ENCODE measurements around the gene PICALM. TPM values are rescaled to one million over a fixed set of nuclear protein-coding genes. Genes with fewer than 3 reads are reported as not detected.
"Not testable (repeated sequence)": the region's sequence is repeated elsewhere in the genome, so short reads cannot be mapped to it uniquely, and the experiment has no call there.

The PICALM gene
- total and polyA plus RNA-seq, 5 experiments from 2014 or later = 10.4 to 112 (median 12.0) TPM

DNA sequence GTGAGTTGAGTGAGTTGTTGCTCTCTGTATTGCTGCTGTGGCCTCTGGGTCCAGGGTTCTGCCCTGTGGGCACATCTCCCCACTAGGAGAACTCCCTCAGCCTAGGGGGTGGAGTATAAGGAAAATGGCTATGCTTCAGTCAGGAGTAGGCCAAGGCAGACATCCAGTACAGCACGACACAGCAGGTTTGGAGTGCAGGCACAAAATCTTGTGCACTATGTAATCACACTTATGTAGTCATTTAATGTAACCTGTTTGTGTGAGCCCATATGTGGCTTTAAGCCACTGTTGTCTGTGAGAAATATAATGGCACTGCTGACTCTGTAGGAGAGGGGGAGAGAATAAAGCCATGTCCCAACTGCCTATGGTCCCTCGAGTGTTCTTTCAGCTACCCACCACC is 123.6 kb downstream of the PICALM start:
- ATAC-seq (no peak), DNase-seq (no peak)
- no peaks in the 10 kb centered on the region for H3K27me3 Mint-ChIP-seq
- peaks cover 0 to 31% (median 14%) of the 10 kb centered on the region in 9 donors for H3K9me3 Mint-ChIP-seq
- no peak overlapping the region for H3K4me3 Mint-ChIP-seq
- H3K27ac Mint-ChIP-seq = no peak overlapping the region
- H3K36me3 Mint-ChIP-seq = peaks cover 0 to 13% (median 8%) of the 10 kb centered on the region in 3 donors
- H3K4me1 Mint-ChIP-seq = peaks cover 0 to 14% (median 0%) of the 10 kb centered on the region in 4 donors
- POLR2A ChIA-PET = no interaction called here

- Mint-ChIP-seq H3K9me3 (peaks cover 0 to 25% (median 11%) of the 10 kb centered on the region in 9 donors), H3K4me3 (no peak overlapping the region), H3K27ac (no peak overlapping the region), H3K36me3 (peaks cover 0 to 12% (median 8%) of the 10 kb centered on the region in 3 donors), H3K27me3 (peaks cover 0 to 3% (median 0%) of the 10 kb centered on the region in 5 donors), H3K4me1 (peaks cover 0 to 7% (median 0%) of the 10 kb centered on the region in 4 donors)
- ATAC-seq (no peak), DNase-seq (no peak)
- POLR2A ChIA-PET = no interaction called here
Observed at GRCh38 chr11:85941380-85941973, 127.4 kb downstream of the PICALM start.

- peaks cover 0 to 8% (median 0%) of the 10 kb centered on the region in 9 donors for H3K9me3 Mint-ChIP-seq
- no peak overlapping the region for H3K4me3 Mint-ChIP-seq
- DNase-seq (no peak), ATAC-seq (no peak)
- POLR2A ChIA-PET = no interaction called here
- H3K27me3 Mint-ChIP-seq = peaks cover 0 to 3% (median 0%) of the 10 kb centered on the region in 5 donors
- no peaks in the 10 kb centered on the region for H3K36me3 Mint-ChIP-seq
- no peak overlapping the region for H3K27ac Mint-ChIP-seq
- no peaks in the 10 kb centered on the region for H3K4me1 Mint-ChIP-seq
Observed at GRCh38 chr11:85939099-85940015, 129.5 kb downstream of the PICALM start.

GRCh38 chr11:85937835-85938234 is 131.0 kb downstream of the PICALM start:
- POLR2A ChIA-PET = no interaction called here
- Mint-ChIP-seq H3K27me3 (peaks cover 0 to 3% (median 0%) of the 10 kb centered on the region in 5 donors), H3K4me1 (no peaks in the 10 kb centered on the region), H3K4me3 (no peak overlapping the region), H3K36me3 (no peaks in the 10 kb centered on the region), H3K27ac (no peak overlapping the region), H3K9me3 (peaks cover 0 to 5% (median 0%) of the 10 kb centered on the region in 9 donors)
- no peak for ATAC-seq
- DNase-seq = no peak

DNA sequence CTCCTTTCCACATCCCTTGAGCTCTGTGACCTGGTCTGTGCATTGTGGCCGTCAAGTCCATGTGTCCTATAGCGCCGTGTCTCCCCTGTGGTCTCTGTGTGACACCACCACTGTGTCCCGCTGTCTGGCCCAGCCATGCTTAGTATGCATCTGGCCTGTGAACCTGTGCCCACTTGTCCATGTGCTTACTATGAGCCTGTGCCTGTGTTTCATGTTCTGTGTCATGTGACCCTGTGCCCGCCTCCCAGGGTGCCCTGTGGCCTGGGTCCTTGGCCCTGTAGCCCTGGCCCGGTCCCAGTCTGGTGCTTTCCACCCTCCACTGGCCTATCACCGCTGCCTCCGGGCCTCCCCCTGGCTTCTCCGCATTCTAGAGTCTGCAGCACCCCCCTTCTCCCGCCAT is 133.1 kb downstream of the PICALM start:
- peaks cover 0 to 10% (median 4%) of the 10 kb centered on the region in 5 donors for H3K27me3 Mint-ChIP-seq
- no peaks in the 10 kb centered on the region for H3K4me1 Mint-ChIP-seq
- no peak for ATAC-seq
- DNase-seq = no peak
- H3K4me3 Mint-ChIP-seq = no peak overlapping the region
- H3K9me3 Mint-ChIP-seq = peaks cover 0 to 6% (median 0%) of the 10 kb centered on the region in 9 donors
- POLR2A ChIA-PET = no interaction called here
- peak overlapping the region in 1 of 10 donors; percentile 45 for H3K27ac Mint-ChIP-seq
- no peaks in the 10 kb centered on the region for H3K36me3 Mint-ChIP-seq

- H3K4me1 Mint-ChIP-seq = no peaks in the 10 kb centered on the region
- H3K36me3 Mint-ChIP-seq = no peaks in the 10 kb centered on the region
- H3K27ac Mint-ChIP-seq = no peak overlapping the region
- POLR2A ChIA-PET = no interaction called here
- peak in 1 of 10 donors; percentile 5 for DNase-seq
- H3K27me3 Mint-ChIP-seq = peaks cover 3 to 10% (median 6%) of the 10 kb centered on the region in 5 donors
- H3K4me3 Mint-ChIP-seq = no peak overlapping the region
- ATAC-seq = no peak
- H3K9me3 Mint-ChIP-seq = peaks cover 0 to 6% (median 0%) of the 10 kb centered on the region in 9 donors
Observed at GRCh38 chr11:85934596-85935169, 134.2 kb downstream of the PICALM start.

DNA sequence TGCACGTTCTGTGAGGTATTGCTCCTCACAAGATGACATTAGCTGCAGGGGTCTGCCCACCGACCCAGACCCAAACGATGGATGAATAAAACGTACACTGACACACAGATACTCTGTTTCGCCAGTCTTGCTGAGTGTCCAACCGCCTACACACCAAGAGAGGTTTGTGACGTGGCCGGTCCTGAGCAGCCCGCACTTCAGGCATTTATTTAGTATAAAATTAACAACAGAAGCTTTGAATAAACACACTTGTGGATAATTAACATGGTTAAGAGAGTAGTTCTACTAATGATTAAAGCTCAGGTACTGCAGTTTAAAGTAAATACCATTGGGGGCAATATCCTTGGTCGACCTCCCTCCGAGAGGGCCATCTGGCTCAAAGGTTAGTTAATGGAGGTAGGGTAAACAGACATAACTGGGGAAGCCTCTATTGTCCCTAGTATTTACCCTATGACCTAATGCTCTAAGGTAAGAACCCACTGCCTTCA is 138.0 kb downstream of the PICALM start:
- Mint-ChIP-seq H3K4me3 (no peak overlapping the region), H3K4me1 (no peaks in the 10 kb centered on the region), H3K27me3 (peaks cover 9 to 30% (median 17%) of the 10 kb centered on the region in 5 donors), H3K9me3 (peaks cover 0 to 13% (median 6%) of the 10 kb centered on the region in 9 donors), H3K27ac (no peak overlapping the region), H3K36me3 (no peaks in the 10 kb centered on the region)
- POLR2A ChIA-PET = no interaction called here
- ATAC-seq = no peak
- no peak for DNase-seq

DNA sequence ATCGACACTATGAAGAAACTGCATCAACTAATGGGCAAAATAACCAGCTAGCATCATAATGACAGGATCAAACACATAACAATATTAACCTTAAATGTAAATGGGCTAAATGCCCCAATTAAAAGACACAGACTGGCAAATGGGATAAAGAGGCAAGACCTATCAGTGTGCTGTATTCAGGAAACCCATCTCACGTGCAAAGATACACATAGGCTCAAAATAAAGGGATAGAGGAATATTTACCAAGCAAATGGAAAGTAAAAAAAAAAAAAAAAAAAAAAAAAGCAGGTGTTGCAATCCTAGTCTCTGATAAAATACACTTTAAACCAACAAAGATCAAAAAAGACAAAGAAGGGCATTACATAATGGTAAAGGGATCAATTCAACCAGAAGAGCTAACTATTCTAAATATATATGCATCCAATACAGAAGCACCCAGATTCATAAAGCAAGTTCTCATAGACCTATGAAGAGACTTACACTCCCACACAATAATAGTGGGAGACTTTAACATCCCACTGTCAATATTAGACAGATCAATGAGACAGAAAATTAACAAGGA is 142.2 kb downstream of the PICALM start:
- H3K27me3 Mint-ChIP-seq = peaks cover 15 to 40% (median 29%) of the 10 kb centered on the region in 5 donors
- POLR2A ChIA-PET, ATAC-seq: not testable (repeated sequence)

GRCh38 chr11:85923455-85923854 is 145.4 kb downstream of the PICALM start:
- DNase-seq (no peak), ATAC-seq (no peak)
- Mint-ChIP-seq H3K36me3 (peaks cover 0 to 4% (median 0%) of the 10 kb centered on the region in 3 donors), H3K27me3 (peaks cover 10 to 39% (median 28%) of the 10 kb centered on the region in 5 donors), H3K27ac (no peak overlapping the region), H3K9me3 (peaks cover 0 to 7% (median 0%) of the 10 kb centered on the region in 9 donors), H3K4me3 (no peak overlapping the region), H3K4me1 (no peaks in the 10 kb centered on the region)
- POLR2A ChIA-PET = no interaction called here

More for the DNA sequence above, 142.2 kb downstream of the PICALM start:
- H3K4me1 Mint-ChIP-seq, H3K4me3 Mint-ChIP-seq, DNase-seq, H3K27ac Mint-ChIP-seq, H3K36me3 Mint-ChIP-seq: not testable (repeated sequence)
- peaks cover 0 to 13% (median 5%) of the 10 kb centered on the region in 9 donors for H3K9me3 Mint-ChIP-seq

DNA sequence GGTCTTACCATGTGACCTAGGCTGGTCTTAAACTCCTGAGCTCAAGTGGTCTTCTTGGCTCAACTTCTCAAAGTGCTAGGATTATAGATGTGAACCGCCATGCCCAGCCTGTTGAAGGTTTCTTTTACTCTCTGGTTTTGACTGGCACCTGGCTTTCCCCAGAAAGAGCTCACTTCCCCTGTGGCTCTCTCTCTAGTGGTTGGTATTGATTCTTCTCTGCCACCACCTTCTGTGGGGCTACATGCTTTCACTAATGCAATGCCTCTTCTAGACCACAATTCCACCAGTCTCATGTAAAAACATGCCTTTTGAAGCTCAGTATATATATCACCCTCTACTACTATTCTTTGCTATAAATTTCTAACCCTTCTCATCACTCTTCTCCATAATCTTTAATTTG is 146.5 kb downstream of the PICALM start:
- DNase-seq (no peak), ATAC-seq (no peak)
- Mint-ChIP-seq H3K9me3 (peaks cover 0 to 7% (median 0%) of the 10 kb centered on the region in 9 donors), H3K4me1 (no peaks in the 10 kb centered on the region), H3K27ac (no peak overlapping the region), H3K27me3 (peaks cover 10 to 33% (median 25%) of the 10 kb centered on the region in 5 donors), H3K36me3 (peaks cover 0 to 4% (median 0%) of the 10 kb centered on the region in 3 donors), H3K4me3 (no peak overlapping the region)
- POLR2A ChIA-PET = no interaction called here

DNA sequence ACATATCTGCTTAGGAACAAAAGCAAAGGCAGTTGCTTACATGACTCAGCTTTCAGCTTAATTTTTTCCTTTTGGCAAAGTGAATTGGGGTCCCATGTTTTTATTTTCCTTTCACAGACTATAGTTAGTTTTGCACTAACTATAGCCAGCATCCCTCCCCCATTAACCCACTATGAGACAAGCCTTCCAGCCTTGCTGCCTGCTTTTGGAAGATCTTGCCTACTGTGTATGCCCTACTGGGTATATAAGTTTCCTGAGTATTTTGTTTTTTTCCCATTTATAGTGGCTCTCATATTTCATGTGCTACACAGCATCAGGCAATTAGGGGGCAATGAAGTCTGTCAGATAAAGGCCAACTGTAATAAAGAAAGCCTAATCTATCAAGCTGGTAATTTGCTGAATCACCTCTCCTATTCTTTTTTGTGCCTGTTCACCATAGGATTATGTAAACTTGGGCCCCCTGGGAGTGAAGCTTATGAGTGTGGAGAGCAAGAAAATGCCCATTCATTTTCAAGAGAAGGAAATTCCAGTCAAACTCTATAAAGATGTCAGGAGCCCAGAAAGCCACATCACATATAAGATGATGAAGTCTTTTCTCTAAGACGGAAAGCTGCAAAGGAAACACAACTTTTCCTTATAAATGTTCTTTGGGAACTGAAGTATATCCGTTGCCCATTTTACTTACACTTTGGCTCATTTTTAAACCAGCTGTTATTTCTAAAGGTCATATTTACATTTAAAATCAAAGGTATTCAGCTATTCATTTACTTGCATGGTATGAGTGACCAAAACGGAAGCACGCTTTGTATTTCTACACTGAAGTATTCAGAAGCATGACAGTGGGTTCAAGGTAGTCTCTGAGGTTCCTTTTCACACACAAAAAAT is 149.7 kb downstream of the PICALM start:
- Mint-ChIP-seq H3K27me3 (peaks cover 3 to 16% (median 10%) of the 10 kb centered on the region in 5 donors), H3K27ac (no peak overlapping the region), H3K36me3 (peaks cover 0 to 4% (median 0%) of the 10 kb centered on the region in 3 donors), H3K9me3 (peaks cover 0 to 11% (median 2%) of the 10 kb centered on the region in 9 donors), H3K4me1 (no peaks in the 10 kb centered on the region), H3K4me3 (no peak overlapping the region)
- POLR2A ChIA-PET = no interaction called here
- DNase-seq (no peak), ATAC-seq (no peak)

DNA sequence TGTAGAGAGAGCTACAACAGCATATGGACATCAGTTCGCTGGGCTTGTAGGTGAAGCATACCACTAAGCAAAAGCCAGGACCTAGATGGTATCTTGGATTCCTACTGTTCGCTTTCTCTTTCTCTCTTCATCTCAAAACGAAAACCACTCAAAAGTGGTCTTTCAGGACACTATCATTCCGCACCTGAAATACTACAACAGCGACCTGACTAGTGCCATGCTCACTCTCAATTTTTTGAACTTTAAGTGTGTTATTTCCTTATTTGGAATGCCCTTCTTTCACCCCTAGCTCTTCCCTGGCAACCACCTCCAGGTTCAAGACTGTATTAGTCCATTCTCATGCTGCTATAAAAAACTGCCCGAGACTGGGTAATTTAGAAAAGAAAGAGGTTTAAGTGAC is 154.5 kb downstream of the PICALM start:
- no peaks in the 10 kb centered on the region for H3K4me1 Mint-ChIP-seq
- no peak overlapping the region for H3K27ac Mint-ChIP-seq

More for the DNA sequence above, 154.5 kb downstream of the PICALM start:
- Mint-ChIP-seq H3K4me3 (no peak overlapping the region), H3K27me3 (peaks cover 0 to 3% (median 0%) of the 10 kb centered on the region in 5 donors), H3K36me3 (no peaks in the 10 kb centered on the region), H3K9me3 (peaks cover 0 to 11% (median 0%) of the 10 kb centered on the region in 9 donors)
- POLR2A ChIA-PET = no interaction called here
- DNase-seq = no peak
- ATAC-seq = no peak
